Activated naive CD4-positive, alpha-beta T cell treated with anti-CD3 and anti-CD28 coated beads, Interleukin-2, amount 50 U/mL, for 24 hours (primary cell): ENCODE data around the gene SIK3.

Experiments
- H3K27ac Mint-ChIP-seq: one replicate; pipeline ENCODE4 v1.8.0; 2021; ENCODE audit warnings: mild to moderate bottlenecking, mixed read lengths
- H3K27me3 Mint-ChIP-seq: one replicate; pipeline ENCODE4 v1.8.0; 2021; ENCODE audit warnings: mixed read lengths
- H3K36me3 Mint-ChIP-seq: one replicate; pipeline ENCODE4 v1.8.0; 2021; ENCODE audit warnings: mixed read lengths
- H3K4me1 Mint-ChIP-seq: one replicate; pipeline ENCODE4 v1.8.0; 2021; ENCODE audit warnings: mixed read lengths
- H3K4me3 Mint-ChIP-seq: one replicate; pipeline ENCODE4 v1.8.0; 2021; ENCODE audit warnings: mild to moderate bottlenecking, mixed read lengths
- H3K9me3 Mint-ChIP-seq: one replicate; pipeline ENCODE4 v1.8.0; 2021; ENCODE audit warnings: mixed read lengths

Gene SIK3

DNA sequence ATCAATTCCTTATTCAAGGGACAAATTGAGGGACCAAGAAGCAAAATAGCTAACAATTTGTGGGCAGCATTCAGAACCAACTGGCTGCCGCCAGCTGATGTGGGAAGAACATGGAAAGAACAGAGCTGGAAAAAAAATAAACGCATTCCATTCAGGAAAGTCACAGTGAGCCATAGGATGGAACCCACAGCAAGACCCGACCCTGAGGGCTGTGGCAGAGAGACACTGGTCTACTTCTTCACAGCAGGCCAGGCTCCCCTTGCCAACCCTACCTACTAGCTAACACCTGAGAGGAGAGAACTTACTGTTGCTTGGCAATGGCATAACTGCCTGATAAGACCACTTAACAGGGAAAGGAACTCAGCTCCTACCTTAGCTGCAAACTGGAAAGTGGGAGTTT lies 137.3 kb downstream of the SIK3 start:
- Mint-ChIP-seq H3K9me3 (no peaks in the 10 kb centered on the region), H3K4me1 (peaks cover 48% of the 10 kb centered on the region), H3K27ac (no peak overlapping the region), H3K27me3 (no peaks in the 10 kb centered on the region), H3K4me3 (no peak overlapping the region), H3K36me3 (peaks cover 14% of the 10 kb centered on the region)

DNA sequence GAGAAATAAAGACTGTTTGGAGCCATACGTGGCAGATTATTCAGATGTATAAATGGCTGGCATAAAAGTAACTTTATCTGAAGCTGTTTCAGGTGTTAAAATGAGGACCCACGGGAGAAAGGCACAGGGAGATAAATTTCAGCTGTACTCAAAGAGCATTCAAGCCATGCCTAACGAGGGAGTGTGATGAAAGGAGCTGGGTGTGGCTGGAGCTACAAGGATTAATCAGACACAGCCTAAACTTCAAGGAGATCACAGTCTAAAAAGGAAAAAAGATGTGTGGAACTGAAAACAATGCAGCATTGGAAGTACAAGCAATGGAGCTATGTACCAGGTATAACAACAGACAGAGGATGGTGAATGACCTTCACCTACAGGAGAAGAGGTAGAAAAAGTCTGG lies 140.0 kb downstream of the SIK3 start:
- Mint-ChIP-seq H3K4me3 (no peak overlapping the region), H3K9me3 (no peaks in the 10 kb centered on the region), H3K4me1 (peaks cover 48% of the 10 kb centered on the region), H3K27ac (no peak overlapping the region), H3K27me3 (no peaks in the 10 kb centered on the region), H3K36me3 (peaks cover 17% of the 10 kb centered on the region)

DNA sequence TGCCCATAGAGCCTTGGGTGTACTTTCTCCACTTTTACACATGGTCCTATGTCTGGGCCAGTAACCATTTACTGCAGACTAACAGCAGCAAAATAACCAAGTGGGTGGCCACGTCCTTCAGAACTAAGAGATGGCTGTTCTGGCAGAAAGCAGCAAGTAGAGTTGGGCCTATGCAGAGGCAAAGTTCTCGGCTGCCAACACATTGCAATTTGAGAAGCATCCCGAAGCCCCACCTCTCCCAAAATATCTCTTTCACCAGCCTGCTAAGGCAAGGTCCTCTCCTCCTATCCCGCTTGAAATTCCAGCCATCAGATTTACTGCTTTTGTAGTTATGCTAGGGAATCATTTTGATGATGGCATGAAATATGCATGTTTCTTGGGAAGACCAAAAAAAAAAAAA lies 142.3 kb downstream of the SIK3 start:
- no peaks in the 10 kb centered on the region for H3K27me3 Mint-ChIP-seq
- H3K9me3 Mint-ChIP-seq, result no peaks in the 10 kb centered on the region
- H3K27ac Mint-ChIP-seq, result no peak overlapping the region
- H3K36me3 Mint-ChIP-seq, result peaks cover 22% of the 10 kb centered on the region
- no peak overlapping the region for H3K4me3 Mint-ChIP-seq
- H3K4me1 Mint-ChIP-seq, result peaks cover 33% of the 10 kb centered on the region

DNA sequence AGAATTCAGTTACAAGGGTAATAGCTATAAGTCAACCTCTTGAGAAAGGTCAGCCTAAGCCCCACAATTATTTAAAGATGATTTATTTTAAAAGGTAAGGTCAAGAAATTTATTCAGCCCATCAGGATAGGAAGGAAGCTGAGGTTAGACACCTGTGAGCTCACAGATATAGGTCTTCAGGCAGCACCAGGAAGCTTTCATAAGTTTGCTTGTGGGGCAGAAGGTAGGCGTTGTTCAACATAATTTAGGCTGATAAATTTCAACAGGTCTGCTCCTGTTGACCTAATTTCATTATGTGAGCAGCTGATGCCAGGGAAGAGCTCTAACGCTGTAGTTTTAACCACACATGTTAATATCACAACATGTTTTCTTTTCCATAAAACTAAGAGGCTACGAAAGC lies 142.7 kb downstream of the SIK3 start:
- H3K4me3 Mint-ChIP-seq, result no peak overlapping the region
- H3K4me1 Mint-ChIP-seq, result peaks cover 29% of the 10 kb centered on the region
- no peak overlapping the region for H3K27ac Mint-ChIP-seq
- H3K36me3 Mint-ChIP-seq, result peaks cover 26% of the 10 kb centered on the region
- no peaks in the 10 kb centered on the region for H3K27me3 Mint-ChIP-seq
- H3K9me3 Mint-ChIP-seq, result no peaks in the 10 kb centered on the region

DNA sequence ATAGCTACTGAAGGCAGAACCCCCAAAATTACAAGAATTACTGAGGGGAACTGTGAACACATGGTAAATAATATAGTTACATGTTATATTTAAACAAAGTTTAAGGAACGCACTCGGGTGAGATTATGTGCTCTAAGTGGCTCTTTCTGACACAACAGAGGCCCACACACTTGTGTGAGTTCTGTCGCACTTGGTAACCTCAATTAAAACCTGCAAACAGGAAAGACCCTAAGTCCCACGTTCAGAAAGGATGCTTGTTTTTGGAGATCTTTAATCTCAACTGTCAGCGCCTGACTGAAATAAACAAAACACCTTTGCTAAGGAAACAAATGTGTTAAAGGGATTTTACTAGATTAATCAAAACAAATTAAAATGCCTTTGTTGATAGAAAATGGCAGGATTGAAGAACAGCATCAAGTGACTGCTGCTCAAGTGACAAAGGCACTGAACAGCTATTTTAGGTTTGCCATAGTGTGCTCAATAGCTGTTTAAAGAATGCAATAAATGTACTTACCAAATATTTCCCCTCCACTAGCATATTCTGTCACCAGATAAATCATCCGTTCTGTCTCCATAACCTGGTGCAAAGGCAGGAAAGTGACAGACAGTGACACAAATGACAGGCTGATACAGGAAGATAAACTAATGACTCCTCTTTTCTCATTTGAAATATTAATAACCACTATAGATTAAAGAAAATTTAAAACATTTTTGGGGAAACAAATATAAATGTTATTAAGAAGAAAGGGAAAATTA lies 144.5 kb downstream of the SIK3 start:
- H3K4me1 Mint-ChIP-seq, result peaks cover 36% of the 10 kb centered on the region
- no peaks in the 10 kb centered on the region for H3K27me3 Mint-ChIP-seq
- H3K27ac Mint-ChIP-seq, result no peak overlapping the region
- no peaks in the 10 kb centered on the region for H3K9me3 Mint-ChIP-seq
- H3K4me3 Mint-ChIP-seq, result no peak overlapping the region
- H3K36me3 Mint-ChIP-seq, result peaks cover 39% of the 10 kb centered on the region

DNA sequence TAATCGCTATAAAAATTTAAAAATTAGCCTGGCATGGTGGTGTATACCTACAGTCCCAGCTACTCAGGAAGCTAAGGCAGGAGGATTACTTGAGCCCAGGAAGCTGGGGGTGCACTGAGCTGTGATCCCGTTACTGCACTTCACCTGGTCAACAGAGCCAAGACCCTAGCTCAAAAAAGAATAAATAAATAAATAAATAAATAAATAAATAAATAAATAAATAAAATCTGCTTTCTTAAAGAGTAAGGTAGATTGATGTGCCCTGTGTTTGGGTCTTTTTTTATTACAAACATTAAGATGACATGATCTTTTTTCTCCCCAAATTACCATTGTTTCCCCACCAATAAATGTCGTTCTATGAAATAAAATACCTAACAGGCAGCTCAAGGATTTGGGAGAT lies 146.5 kb downstream of the SIK3 start:
- Mint-ChIP-seq H3K4me3 (no peak overlapping the region), H3K27ac (no peak overlapping the region), H3K27me3 (no peaks in the 10 kb centered on the region), H3K36me3 (peaks cover 40% of the 10 kb centered on the region), H3K9me3 (no peaks in the 10 kb centered on the region), H3K4me1 (peaks cover 32% of the 10 kb centered on the region)

DNA sequence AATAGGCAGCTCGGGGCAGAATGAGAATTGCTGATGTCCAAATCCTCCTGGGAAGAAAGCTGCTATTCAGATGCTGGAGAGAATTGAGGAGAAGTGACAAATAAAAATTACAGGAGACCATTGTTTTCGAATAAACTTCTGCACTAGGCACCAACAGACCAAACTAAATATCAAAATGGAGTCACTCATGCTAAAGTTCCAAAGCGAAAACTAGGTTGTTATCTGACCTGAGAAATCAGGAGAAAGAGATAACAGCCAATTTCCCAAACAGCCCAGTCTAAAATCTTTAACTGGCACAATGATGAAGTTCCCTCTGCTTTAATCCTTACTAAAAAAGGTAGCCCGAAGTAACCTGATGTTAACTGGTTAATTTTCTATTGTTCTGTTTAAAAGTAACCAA lies 148.0 kb downstream of the SIK3 start:
- H3K27ac Mint-ChIP-seq, result no peak overlapping the region
- no peak overlapping the region for H3K4me3 Mint-ChIP-seq
- no peaks in the 10 kb centered on the region for H3K27me3 Mint-ChIP-seq
- H3K4me1 Mint-ChIP-seq, result peaks cover 31% of the 10 kb centered on the region
- no peaks in the 10 kb centered on the region for H3K9me3 Mint-ChIP-seq
- peaks cover 39% of the 10 kb centered on the region for H3K36me3 Mint-ChIP-seq

DNA sequence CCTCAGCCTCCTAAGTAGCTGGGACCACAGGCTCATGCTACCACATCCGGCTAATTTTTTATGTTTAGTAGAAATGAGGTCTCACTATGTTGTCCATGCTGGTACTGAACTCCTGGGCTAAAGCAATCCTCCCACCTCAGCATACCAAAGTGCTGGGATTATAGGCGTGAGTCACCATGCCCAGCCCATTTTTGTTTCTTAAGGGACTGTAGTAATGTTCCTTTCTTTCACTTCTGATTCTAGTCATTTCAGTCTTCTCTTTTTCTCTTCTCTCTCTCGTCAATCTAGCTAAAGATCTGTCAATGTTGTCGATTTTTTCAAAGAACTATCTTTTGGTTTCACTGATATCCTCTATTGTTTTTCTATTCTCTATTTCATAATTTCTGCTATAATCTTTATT lies 149.8 kb downstream of the SIK3 start:
- H3K9me3 Mint-ChIP-seq, result no peaks in the 10 kb centered on the region
- H3K4me3 Mint-ChIP-seq, result no peak overlapping the region
- H3K4me1 Mint-ChIP-seq, result peaks cover 31% of the 10 kb centered on the region
- no peaks in the 10 kb centered on the region for H3K27me3 Mint-ChIP-seq
- no peak overlapping the region for H3K27ac Mint-ChIP-seq
- H3K36me3 Mint-ChIP-seq, result peaks cover 38% of the 10 kb centered on the region

DNA sequence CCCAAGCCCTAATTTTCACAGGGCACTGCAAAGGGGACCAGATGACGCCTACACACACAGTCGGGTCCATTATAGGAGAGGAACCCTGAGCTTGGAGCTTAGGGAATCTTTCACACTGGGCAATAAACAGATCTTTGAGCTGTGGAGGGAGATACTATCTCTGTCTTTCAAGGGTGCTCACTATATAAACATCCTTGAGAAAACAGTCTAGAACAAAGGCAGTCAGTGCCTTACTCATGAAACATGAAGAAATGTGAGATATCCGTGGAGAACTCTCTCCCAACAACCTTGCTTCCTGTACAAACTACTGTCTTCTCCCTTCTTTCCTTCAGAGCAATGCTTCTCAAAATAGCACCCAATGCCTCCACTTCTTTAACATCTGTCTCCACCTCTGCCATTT lies 151.8 kb downstream of the SIK3 start:
- H3K36me3 Mint-ChIP-seq, result peaks cover 40% of the 10 kb centered on the region
- H3K4me3 Mint-ChIP-seq, result no peak overlapping the region
- H3K9me3 Mint-ChIP-seq, result no peaks in the 10 kb centered on the region
- H3K27ac Mint-ChIP-seq, result no peak overlapping the region
- H3K4me1 Mint-ChIP-seq, result peaks cover 39% of the 10 kb centered on the region
- no peaks in the 10 kb centered on the region for H3K27me3 Mint-ChIP-seq

DNA sequence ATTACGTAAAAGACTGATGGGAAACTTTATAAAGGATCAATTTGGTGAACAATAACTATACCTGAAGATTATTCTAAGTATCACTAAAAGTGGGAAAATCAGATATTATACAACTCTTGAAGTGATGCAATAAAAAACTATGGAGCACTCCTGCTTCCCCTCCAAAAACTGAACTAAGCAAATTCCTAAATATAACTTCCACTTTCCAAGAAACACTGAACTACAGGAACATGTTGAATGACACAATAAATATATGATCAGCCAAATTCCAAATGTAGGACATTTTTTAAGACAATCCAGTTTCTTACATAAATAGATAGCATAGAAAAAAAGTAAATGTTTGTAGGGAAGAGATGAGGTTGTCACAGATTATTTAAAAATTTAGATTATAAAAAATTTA lies 158.7 kb downstream of the SIK3 start:
- Mint-ChIP-seq H3K36me3 (peaks cover 16% of the 10 kb centered on the region), H3K27ac (no peak overlapping the region), H3K27me3 (no peaks in the 10 kb centered on the region), H3K4me3 (no peak overlapping the region), H3K4me1 (peaks cover 22% of the 10 kb centered on the region), H3K9me3 (no peaks in the 10 kb centered on the region)

DNA sequence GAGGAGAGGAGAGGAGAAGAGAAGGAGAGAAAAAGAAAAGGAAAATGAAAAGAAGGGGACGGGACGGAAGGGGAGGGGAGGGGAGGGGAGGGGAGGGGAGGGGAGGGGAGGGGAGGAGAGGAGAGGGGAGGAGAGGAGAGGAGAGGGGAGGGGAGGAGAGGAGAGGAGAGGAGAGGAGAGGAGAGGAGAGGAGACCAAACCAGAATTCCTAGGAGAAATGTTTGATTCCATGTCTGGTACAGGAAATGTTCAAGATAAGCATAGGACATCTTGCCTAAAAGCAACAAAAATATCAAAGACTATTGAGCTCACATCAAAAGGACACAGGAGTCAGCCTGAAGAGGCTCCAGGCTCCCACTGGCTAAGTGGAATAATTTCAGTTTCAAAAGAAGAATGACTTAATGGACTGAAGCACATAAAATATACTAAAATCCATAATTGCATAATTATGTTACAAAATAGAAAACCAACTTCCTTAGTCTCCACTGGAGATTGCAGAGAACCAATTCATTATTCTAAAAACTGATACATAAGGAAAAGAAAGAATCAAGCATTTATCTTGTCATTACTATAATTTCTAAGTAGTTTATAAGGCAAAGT lies 159.7 kb downstream of the SIK3 start:
- H3K4me3 Mint-ChIP-seq, result no peak overlapping the region
- peaks cover 32% of the 10 kb centered on the region for H3K4me1 Mint-ChIP-seq
- H3K36me3 Mint-ChIP-seq, result peaks cover 24% of the 10 kb centered on the region
- no peak overlapping the region for H3K27ac Mint-ChIP-seq
- no peaks in the 10 kb centered on the region for H3K27me3 Mint-ChIP-seq
- H3K9me3 Mint-ChIP-seq, result peaks cover 5% of the 10 kb centered on the region

DNA sequence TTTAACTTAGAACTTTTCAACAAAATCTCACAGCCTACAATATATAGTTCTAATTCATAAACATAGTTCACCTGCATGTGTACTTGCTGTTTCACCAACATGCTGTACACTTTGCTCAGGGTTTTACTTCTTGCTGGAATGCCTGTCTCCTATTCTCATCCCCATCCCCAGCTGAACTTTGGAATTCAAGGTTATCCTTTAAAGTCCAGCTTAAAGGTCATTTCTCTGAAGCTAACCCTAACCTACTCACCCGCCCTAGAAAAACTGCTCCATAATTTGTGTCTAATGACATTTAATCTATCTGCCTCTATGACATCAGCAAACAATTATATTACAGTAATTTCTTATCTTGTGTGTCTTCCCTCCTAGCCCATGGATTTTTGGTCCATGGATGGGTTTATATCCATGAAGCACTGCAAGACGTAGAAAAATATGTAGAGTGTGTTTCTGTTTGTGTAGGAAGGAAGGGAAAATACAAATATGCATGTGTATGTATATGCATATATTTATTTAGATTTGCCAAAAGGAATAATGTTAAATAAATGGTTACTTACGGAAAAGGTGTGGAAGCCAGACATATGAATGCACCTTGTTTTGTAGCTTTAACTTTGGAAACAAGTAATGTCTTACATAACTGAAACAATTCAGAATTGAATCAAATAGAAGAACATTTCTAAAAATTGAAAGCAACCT lies 161.3 kb downstream of the SIK3 start:
- H3K36me3 Mint-ChIP-seq, result peaks cover 20% of the 10 kb centered on the region
- peaks cover 39% of the 10 kb centered on the region for H3K4me1 Mint-ChIP-seq
- no peak overlapping the region for H3K4me3 Mint-ChIP-seq
- H3K27me3 Mint-ChIP-seq, result no peaks in the 10 kb centered on the region
- H3K9me3 Mint-ChIP-seq, result peaks cover 8% of the 10 kb centered on the region
- no peak overlapping the region for H3K27ac Mint-ChIP-seq

DNA sequence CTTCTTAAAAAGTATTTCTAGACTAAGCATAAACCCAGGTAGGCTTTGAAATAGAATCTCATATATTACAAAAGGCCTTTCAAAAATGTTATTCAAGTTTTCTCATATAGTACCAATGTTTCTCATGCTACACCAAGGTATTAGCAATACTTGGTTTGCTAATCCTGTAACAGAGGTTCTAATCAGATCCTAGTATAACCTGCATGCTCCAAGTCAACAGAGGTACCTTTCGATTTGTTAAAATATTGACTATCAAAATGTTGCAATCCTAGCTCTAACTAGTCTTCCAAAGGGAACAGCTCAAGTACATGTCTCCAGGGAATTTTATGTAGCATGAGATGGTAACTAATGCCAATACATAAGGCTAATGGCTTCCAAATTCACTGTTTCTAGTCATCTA lies 162.7 kb downstream of the SIK3 start:
- Mint-ChIP-seq H3K27ac (peak overlapping the region; percentile 59), H3K4me3 (no peak overlapping the region), H3K9me3 (peaks cover 8% of the 10 kb centered on the region), H3K27me3 (no peaks in the 10 kb centered on the region), H3K36me3 (peaks cover 18% of the 10 kb centered on the region), H3K4me1 (peaks cover 52% of the 10 kb centered on the region)

DNA sequence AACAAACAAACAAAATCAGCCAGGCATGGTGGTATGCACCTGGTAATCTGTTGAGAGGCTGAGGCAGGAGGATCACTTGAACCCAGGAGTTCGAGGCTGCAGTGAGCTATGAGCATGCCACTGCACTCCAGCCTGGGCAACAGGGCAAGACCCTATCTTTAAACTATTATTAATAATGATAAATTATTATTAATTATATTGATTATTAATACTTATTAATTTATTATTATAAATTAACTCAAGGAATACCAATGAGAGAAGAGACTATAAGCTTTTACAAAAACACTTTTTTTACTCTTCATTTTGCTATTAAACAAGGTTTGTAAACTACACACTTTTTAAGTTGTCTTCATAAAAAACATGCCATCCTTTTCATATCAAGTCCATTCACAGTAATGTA lies 163.1 kb downstream of the SIK3 start:
- no peak overlapping the region for H3K4me3 Mint-ChIP-seq
- H3K9me3 Mint-ChIP-seq, result peaks cover 8% of the 10 kb centered on the region
- no peaks in the 10 kb centered on the region for H3K27me3 Mint-ChIP-seq
- peaks cover 18% of the 10 kb centered on the region for H3K36me3 Mint-ChIP-seq
- peaks cover 56% of the 10 kb centered on the region for H3K4me1 Mint-ChIP-seq
- H3K27ac Mint-ChIP-seq, result no peak overlapping the region

DNA sequence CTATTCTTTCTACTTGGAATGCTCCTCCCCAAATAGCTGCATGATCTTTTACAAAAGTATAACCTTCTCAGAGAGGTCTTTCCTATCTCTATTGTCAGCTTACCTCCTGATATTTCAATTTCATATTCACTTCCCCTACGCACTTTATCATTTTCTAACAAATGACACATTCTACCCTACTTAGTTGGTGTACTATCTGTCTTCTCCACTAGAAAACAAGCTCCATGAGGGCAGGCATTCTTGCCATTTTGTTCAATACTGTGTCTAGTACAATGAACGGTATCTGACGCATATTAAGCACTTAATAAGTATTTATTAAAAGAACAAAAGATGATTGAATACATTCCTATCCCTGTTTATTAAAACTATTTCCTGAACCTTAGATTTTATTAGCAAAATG lies 164.3 kb downstream of the SIK3 start:
- Mint-ChIP-seq H3K36me3 (peaks cover 18% of the 10 kb centered on the region), H3K27me3 (no peaks in the 10 kb centered on the region), H3K9me3 (peaks cover 8% of the 10 kb centered on the region), H3K4me1 (peaks cover 61% of the 10 kb centered on the region), H3K4me3 (no peak overlapping the region), H3K27ac (peak overlapping the region; percentile 38)

DNA sequence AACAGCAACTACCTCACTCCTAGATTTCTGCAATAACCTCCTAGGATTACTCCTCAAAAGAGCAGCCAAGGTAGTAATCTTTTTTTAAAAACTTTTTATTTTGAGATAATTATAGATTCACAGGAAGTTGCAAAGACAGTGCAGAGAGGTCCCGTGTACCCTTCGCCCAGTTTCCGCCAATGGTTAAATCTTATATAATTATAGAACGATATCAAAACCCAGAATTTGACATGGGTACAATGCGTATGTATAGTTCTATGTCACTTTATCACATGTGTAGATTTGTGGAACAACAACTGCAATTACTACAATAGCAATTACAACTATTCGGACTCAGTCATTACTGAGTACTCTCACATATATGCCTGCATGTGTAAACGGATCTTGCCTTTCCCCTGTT lies 166.0 kb downstream of the SIK3 start:
- Mint-ChIP-seq H3K4me3 (peak overlapping the region; percentile 76), H3K27ac (peak overlapping the region; percentile 97), H3K4me1 (peaks cover 79% of the 10 kb centered on the region), H3K36me3 (peaks cover 19% of the 10 kb centered on the region), H3K9me3 (peaks cover 8% of the 10 kb centered on the region), H3K27me3 (no peaks in the 10 kb centered on the region)
